GM12875 (cell line): ENCODE measurements around the gene EXOC7.
"Not testable (repeated sequence)": the region's sequence is repeated elsewhere in the genome, so short reads cannot be mapped to it uniquely, and the experiment has no call there.

ENCODE experiments used
- H3K4me3 ChIP-seq: one replicate; pipeline ENCODE4 v1.5.1; 2011; ENCODE audit warnings: low read depth, low read length, control low read depth
- CTCF ChIP-seq: IDR thresholded peaks from 2 replicates; pipeline ENCODE4 v1.5.1; 2011; ENCODE audit warnings: low read depth, mild to moderate bottlenecking, control low read depth, inconsistent platforms, low read length, moderate library complexity, borderline replicate concordance; ENCODE audit not compliant: insufficient read depth

The EXOC7 gene

GRCh38 chr17:76072148-76072858 is 31.3 kb downstream of the EXOC7 start, which contains the start of gene SRP68:
Gene SRP68, minus strand, starts transcription at chr17:76072517. Its CDS starts 26 bp downstream, at chr17:76072491.
- peak within 1 kb of the TSS; percentile 71 for H3K4me3 ChIP-seq
- TF ChIP-seq CTCF, result no peak

GRCh38 chr17:76071531-76072147 is 31.9 kb downstream of the EXOC7 start:
- H3K4me3 ChIP-seq, result peak overlapping the region; percentile 71
- TF ChIP-seq CTCF, result no peak

- TF ChIP-seq CTCF, result no peak
- no peak overlapping the region for H3K4me3 ChIP-seq
These were observed 37.8 kb downstream of the EXOC7 start for GRCh38 chr17:76065775-76066174.

GRCh38 chr17:76063875-76064546 is 39.6 kb downstream of the EXOC7 start:
- H3K4me3 ChIP-seq, result no peak overlapping the region
- TF ChIP-seq CTCF, result no peak

GRCh38 chr17:76058264-76058663 is 45.3 kb downstream of the EXOC7 start:
- not testable (repeated sequence) for H3K4me3 ChIP-seq

- TF ChIP-seq CTCF, result no peak
- no peak overlapping the region for H3K4me3 ChIP-seq
These were observed 46.7 kb downstream of the EXOC7 start for GRCh38 chr17:76056882-76057281.

- H3K4me3 ChIP-seq, result no peak overlapping the region
- TF ChIP-seq CTCF, result no peak
These were observed 49.5 kb downstream of the EXOC7 start for GRCh38 chr17:76054112-76054476.
